Spinal cord (tissue), 10 donors: ENCODE measurements around the gene NACA. TPM values are rescaled to one million over a fixed set of nuclear protein-coding genes. Genes with fewer than 3 reads are reported as not detected.

ENCODE experiments used
- DNase-seq, 6 donors: peaks; one replicate each; pipeline versions ENCODE4 v3.0.0 to v3.0.0-alpha.2; 2013 to 2015; ENCODE audit warnings: low spot score in 6 of 6, low read depth in 4 of 6
- H3K27ac ChIP-seq: one replicate; pipeline ENCODE4 v1.5.1; 2013; ENCODE audit warnings: low read depth, low read length, control low read depth
- H3K27me3 ChIP-seq: one replicate; pipeline ENCODE4 v1.6.1; 2013; ENCODE audit warnings: low read length; ENCODE audit not compliant: control insufficient read depth, insufficient read depth
- H3K36me3 ChIP-seq: one replicate; pipeline ENCODE4 v1.6.1; 2013; ENCODE audit warnings: low read length; ENCODE audit not compliant: control insufficient read depth, insufficient read depth
- H3K4me1 ChIP-seq: one replicate; pipeline ENCODE4 v1.6.1; 2013; ENCODE audit warnings: low read length; ENCODE audit not compliant: control insufficient read depth, insufficient read depth
- H3K4me3 ChIP-seq: one replicate; pipeline ENCODE4 v1.5.1; 2013; ENCODE audit warnings: low read depth, low read length, control low read depth
- H3K9me3 ChIP-seq: one replicate; pipeline ENCODE4 v1.6.1; 2013; ENCODE audit warnings: low read length; ENCODE audit not compliant: control insufficient read depth, insufficient read depth
- WGBS: methylation state at CpG from one replicate; pipeline ENCODE4 v1.1.5; 2013; ENCODE audit warnings: missing lambda C conversion rate; ENCODE audit not compliant: insufficient coverage; 5-methylcytosine and 5-hydroxymethylcytosine counted together
- polyA plus RNA-seq, 2 donors: library from polyadenylated mRNA; unstranded; fragments of 120-200 nt; gene quantifications; one replicate each; pipeline ENCODE4 v1.2.1, GENCODE V29; 2013; ENCODE audit not compliant: insufficient read length in 2 of 2
- total RNA-seq, 2 donors: library from RNA; depleted of rRNA in 1 of 2; stranded (reverse); fragments of 120-200 nt in 1 of 2; fragments of >200 nt in 1 of 2; gene quantifications; one replicate each; pipeline versions ENCODE4 v1.2.3 to v1.2.4, GENCODE V29; 2013 to 2014
- donor health status: healthy.

NACA gene
- total and polyA plus RNA-seq, 4 donors, result 832 to 1,792 (median 1,325) TPM

GRCh38 chr12:56720731-56721151 is 4.4 kb downstream of the NACA start:
- Histone ChIP-seq H3K4me1 (peaks cover 29% of the 10 kb centered on the region), H3K27me3 (no peaks in the 10 kb centered on the region), H3K27ac (no peak overlapping the region), H3K4me3 (no peak overlapping the region), H3K36me3 (peaks cover 45% of the 10 kb centered on the region), H3K9me3 (no peaks in the 10 kb centered on the region)
- no peak for DNase-seq
- WGBS, result 78% methylated on average over 1 of the region's 1 CpG

GRCh38 chr12:56719056-56719455 is 6.0 kb downstream of the NACA start:
- H3K27ac ChIP-seq, result no peak overlapping the region
- no peaks in the 10 kb centered on the region for H3K27me3 ChIP-seq
- H3K4me1 ChIP-seq, result peaks cover 29% of the 10 kb centered on the region
- H3K36me3 ChIP-seq, result peaks cover 52% of the 10 kb centered on the region
- no peaks in the 10 kb centered on the region for H3K9me3 ChIP-seq
- H3K4me3 ChIP-seq, result no peak overlapping the region
- DNase-seq, result no peak

GRCh38 chr12:56718636-56719035 is 6.5 kb downstream of the NACA start:
- DNase-seq, result no peak
- Histone ChIP-seq H3K9me3 (no peaks in the 10 kb centered on the region), H3K36me3 (peaks cover 56% of the 10 kb centered on the region), H3K27me3 (no peaks in the 10 kb centered on the region), H3K27ac (no peak overlapping the region), H3K4me1 (peaks cover 29% of the 10 kb centered on the region), H3K4me3 (no peak overlapping the region)
- whole genome bisulfite sequencing, result 50% methylated on average over 3 of the region's 4 CpGs

DNA sequence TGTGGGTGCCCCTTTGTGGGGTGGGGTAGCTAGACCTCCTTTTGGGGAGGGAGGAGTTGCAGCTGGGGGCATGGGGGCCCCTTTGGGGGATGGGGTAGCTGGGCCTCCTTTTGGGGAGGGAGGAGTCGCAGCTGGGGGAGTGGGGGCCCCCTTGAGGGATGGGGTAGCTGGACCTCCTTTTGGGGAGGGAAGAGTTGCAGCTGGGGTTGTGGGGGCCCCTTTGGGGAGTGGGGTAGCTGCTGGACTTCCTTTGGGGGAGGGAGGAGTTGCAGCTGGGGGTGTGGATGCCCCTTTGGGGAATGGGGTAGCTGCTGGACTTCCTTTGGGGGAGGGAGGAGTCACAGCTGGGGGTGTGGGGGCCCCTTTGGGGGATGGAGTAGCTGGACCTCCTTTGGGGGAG is 7.0 kb downstream of the NACA start:
- Histone ChIP-seq H3K9me3 (no peaks in the 10 kb centered on the region), H3K36me3 (peaks cover 61% of the 10 kb centered on the region)
- WGBS, result 78% methylated on average over 1 of the region's 1 CpG

GRCh38 chr12:56716933-56717880 is 7.9 kb downstream of the NACA start:
- Histone ChIP-seq H3K9me3 (no peaks in the 10 kb centered on the region), H3K27me3 (no peaks in the 10 kb centered on the region), H3K4me1 (peaks cover 24% of the 10 kb centered on the region), H3K27ac (no peak overlapping the region), H3K4me3 (no peak overlapping the region), H3K36me3 (peaks cover 67% of the 10 kb centered on the region)
- WGBS, result 100% methylated on average over 3 of the region's 4 CpGs
- no peak for DNase-seq

More for the DNA sequence above, 7.0 kb downstream of the NACA start:
- H3K4me3 ChIP-seq, result no peak overlapping the region
- no peaks in the 10 kb centered on the region for H3K27me3 ChIP-seq
- no peak overlapping the region for H3K27ac ChIP-seq
- H3K4me1 ChIP-seq, result peaks cover 29% of the 10 kb centered on the region
- no peak for DNase-seq

GRCh38 chr12:56716458-56716857 is 8.6 kb downstream of the NACA start:
- Histone ChIP-seq H3K36me3 (peaks cover 75% of the 10 kb centered on the region), H3K4me1 (peaks cover 22% of the 10 kb centered on the region), H3K27me3 (no peaks in the 10 kb centered on the region), H3K9me3 (no peaks in the 10 kb centered on the region), H3K4me3 (no peak overlapping the region), H3K27ac (no peak overlapping the region)
- WGBS, result 88% methylated on average over 1 of the region's 1 CpG
- no peak for DNase-seq

DNA sequence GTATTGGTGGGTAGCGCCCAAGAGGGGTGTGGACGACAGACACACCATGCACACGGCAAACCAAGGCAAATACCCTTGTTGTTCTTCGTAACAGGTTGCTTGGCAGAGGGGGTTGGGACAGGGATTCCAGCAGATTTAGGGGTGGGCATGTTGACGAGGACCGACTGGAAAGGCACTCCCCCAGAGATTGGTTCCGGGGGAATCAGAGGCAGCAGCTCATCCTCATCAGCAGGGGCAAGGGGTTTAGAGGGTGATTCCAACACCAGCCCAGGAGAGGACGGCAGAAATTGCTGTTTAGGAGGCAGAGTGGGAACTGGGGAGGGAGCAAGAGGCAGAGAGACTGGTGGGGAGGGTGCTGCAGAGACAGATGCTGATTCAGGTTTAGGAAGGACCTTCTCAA is 9.3 kb downstream of the NACA start:
- no peaks in the 10 kb centered on the region for H3K9me3 ChIP-seq
- H3K27me3 ChIP-seq, result no peaks in the 10 kb centered on the region
- H3K27ac ChIP-seq, result no peak overlapping the region
- peaks cover 16% of the 10 kb centered on the region for H3K4me1 ChIP-seq
- no peak for DNase-seq
- H3K36me3 ChIP-seq, result peaks cover 72% of the 10 kb centered on the region
- 71% methylated on average over 7 of the region's 8 CpGs for WGBS
- no peak overlapping the region for H3K4me3 ChIP-seq

DNA sequence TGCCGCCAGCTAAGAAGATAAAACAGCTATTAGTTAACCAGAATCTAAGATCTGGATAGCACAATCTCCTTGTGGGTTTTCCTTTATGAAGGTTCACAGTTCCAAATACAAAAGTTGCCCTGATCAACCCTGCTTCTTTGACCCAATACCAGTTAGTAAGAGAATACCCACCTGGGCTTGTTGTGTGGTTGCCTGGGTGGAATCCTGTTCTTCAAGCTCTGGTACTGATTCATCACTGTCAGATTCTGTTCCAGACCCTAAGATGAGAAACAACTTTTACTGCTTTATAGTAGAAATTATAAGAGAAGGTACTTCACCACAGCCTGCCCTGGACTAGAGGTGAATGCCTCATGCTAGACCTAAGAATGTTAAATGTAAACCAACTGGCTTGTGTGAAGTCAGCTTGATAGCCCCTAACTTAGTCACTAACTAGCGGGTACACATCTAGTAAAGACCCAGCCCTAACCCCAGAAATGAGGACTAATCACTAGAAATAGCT is 10.6 kb downstream of the NACA start:
- Histone ChIP-seq H3K9me3 (no peaks in the 10 kb centered on the region), H3K36me3 (peaks cover 64% of the 10 kb centered on the region), H3K27ac (no peak overlapping the region), H3K27me3 (no peaks in the 10 kb centered on the region), H3K4me1 (peaks cover 16% of the 10 kb centered on the region), H3K4me3 (no peak overlapping the region)
- no CpG with 5 or more reads among the region's 2 CpGs for WGBS
- DNase-seq, result no peak

DNA sequence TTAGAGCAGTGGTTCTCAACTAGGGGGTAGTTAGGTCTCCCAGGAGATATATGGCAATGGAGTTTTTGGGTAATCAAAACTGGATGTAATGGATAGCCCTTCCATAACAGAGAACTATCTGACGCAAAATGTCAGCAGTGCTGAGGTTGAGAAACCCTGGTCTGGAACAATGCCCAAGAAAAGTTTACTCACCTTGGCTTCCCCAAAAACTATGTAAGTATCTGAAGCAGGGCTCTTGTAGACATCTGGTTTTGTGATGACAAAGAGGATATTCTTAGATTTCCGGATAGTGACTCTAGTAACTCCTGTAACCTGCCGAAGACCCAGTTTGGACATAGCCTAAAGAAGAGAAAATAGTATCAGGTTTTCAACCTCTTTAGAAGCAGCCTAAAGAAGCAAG is 11.8 kb downstream of the NACA start:
- Histone ChIP-seq H3K27me3 (no peaks in the 10 kb centered on the region), H3K4me1 (peaks cover 12% of the 10 kb centered on the region), H3K4me3 (no peak overlapping the region), H3K9me3 (no peaks in the 10 kb centered on the region), H3K27ac (no peak overlapping the region), H3K36me3 (peaks cover 55% of the 10 kb centered on the region)
- no peak for DNase-seq
- no CpG with 5 or more reads among the region's 3 CpGs for WGBS
